ENCODE data around the gene FOXK1.
"Not testable (repeated sequence)": the region's sequence is repeated elsewhere in the genome, so short reads cannot be mapped to it uniquely, and the experiment has no call there.

FOXK1 gene

GRCh38 chr7:4797858-4798705, 116.0 kb downstream of the FOXK1 start:
- H3K36me3 ChIP-seq (ENCODE audit: insufficient read depth, low read length) = no peaks in the 10 kb centered on the region; the same call in 1 of the 2 replicates

GRCh38 chr7:4798706-4799235, 116.7 kb downstream of the FOXK1 start:
- H3K4me1 ChIP-seq (ENCODE audit: insufficient read depth, low read length) = no peaks in the 10 kb centered on the region; the same call in 1 of the 2 replicates
- H3K36me3 ChIP-seq (ENCODE audit: insufficient read depth, low read length) = no peaks in the 10 kb centered on the region; the same call in 1 of the 2 replicates
- H3K9me3 ChIP-seq (ENCODE audit: control insufficient read depth, insufficient read depth, low read length) = no peaks in the 10 kb centered on the region
- H3K9ac ChIP-seq (ENCODE audit: low read depth, low read length) = no peak overlapping the region

More at GRCh38 chr7:4797858-4798705, 116.0 kb downstream of the FOXK1 start:
- Histone ChIP-seq H3K9me3 (ENCODE audit: control insufficient read depth, insufficient read depth, low read length) (no peaks in the 10 kb centered on the region), H3K4me1 (ENCODE audit: insufficient read depth, low read length) (no peaks in the 10 kb centered on the region; the same call in 1 of the 2 replicates), H3K9ac (ENCODE audit: low read depth, low read length) (no peak overlapping the region)

GRCh38 chr7:4799508-4800268, 117.6 kb downstream of the FOXK1 start:
- Histone ChIP-seq H3K4me1 (ENCODE audit: insufficient read depth, low read length) (no peaks in the 10 kb centered on the region; the same call in 1 of the 2 replicates), H3K9ac (ENCODE audit: low read depth, low read length) (no peak overlapping the region), H3K36me3 (ENCODE audit: insufficient read depth, low read length) (no peaks in the 10 kb centered on the region; the same call in 1 of the 2 replicates), H3K9me3 (ENCODE audit: control insufficient read depth, insufficient read depth, low read length) (no peaks in the 10 kb centered on the region)

- Histone ChIP-seq H3K9me3 (ENCODE audit: control insufficient read depth, insufficient read depth, low read length) (no peaks in the 10 kb centered on the region), H3K36me3 (ENCODE audit: insufficient read depth, low read length) (no peaks in the 10 kb centered on the region; the same call in 1 of the 2 replicates), H3K9ac (ENCODE audit: low read depth, low read length) (no peak overlapping the region), H3K4me1 (ENCODE audit: insufficient read depth, low read length) (no peaks in the 10 kb centered on the region)
Observed at GRCh38 chr7:4800487-4800886, 118.4 kb downstream of the FOXK1 start.

GRCh38 chr7:4800926-4801838, 119.1 kb downstream of the FOXK1 start:
- H3K36me3 ChIP-seq (ENCODE audit: insufficient read depth, low read length) = no peaks in the 10 kb centered on the region; the same call in 1 of the 2 replicates
- no peak overlapping the region for H3K9ac ChIP-seq (ENCODE audit: low read depth, low read length)
- no peaks in the 10 kb centered on the region for H3K9me3 ChIP-seq (ENCODE audit: control insufficient read depth, insufficient read depth, low read length)
- H3K4me1 ChIP-seq (ENCODE audit: insufficient read depth, low read length) = no peaks in the 10 kb centered on the region

- Histone ChIP-seq H3K9me3 (ENCODE audit: control insufficient read depth, insufficient read depth, low read length) (no peaks in the 10 kb centered on the region), H3K36me3 (ENCODE audit: insufficient read depth, low read length) (no peaks in the 10 kb centered on the region), H3K9ac (ENCODE audit: low read depth, low read length) (no peak overlapping the region), H3K4me1 (ENCODE audit: insufficient read depth, low read length) (no peaks in the 10 kb centered on the region)
Observed at GRCh38 chr7:4801839-4802231, 119.7 kb downstream of the FOXK1 start.

GRCh38 chr7:4802577-4802976, 120.5 kb downstream of the FOXK1 start:
- H3K9ac ChIP-seq (ENCODE audit: low read depth, low read length); H3K36me3 ChIP-seq (ENCODE audit: insufficient read depth, low read length); H3K4me1 ChIP-seq (ENCODE audit: insufficient read depth, low read length); H3K9me3 ChIP-seq (ENCODE audit: control insufficient read depth, insufficient read depth, low read length): not testable (repeated sequence)

- H3K9me3 ChIP-seq (ENCODE audit: control insufficient read depth, insufficient read depth, low read length) = no peaks in the 10 kb centered on the region
- no peaks in the 10 kb centered on the region for H3K4me1 ChIP-seq (ENCODE audit: insufficient read depth, low read length)
- H3K9ac ChIP-seq (ENCODE audit: low read depth, low read length) = no peak overlapping the region
- H3K36me3 ChIP-seq (ENCODE audit: insufficient read depth, low read length) = no peaks in the 10 kb centered on the region
Observed at GRCh38 chr7:4803397-4804241, 121.5 kb downstream of the FOXK1 start.

- H3K9ac ChIP-seq (ENCODE audit: low read depth, low read length) = no peak overlapping the region
- no peaks in the 10 kb centered on the region for H3K4me1 ChIP-seq (ENCODE audit: insufficient read depth, low read length)
- no peaks in the 10 kb centered on the region for H3K36me3 ChIP-seq (ENCODE audit: insufficient read depth, low read length)
- no peaks in the 10 kb centered on the region for H3K9me3 ChIP-seq (ENCODE audit: control insufficient read depth, insufficient read depth, low read length)
Observed at GRCh38 chr7:4805110-4805983, 123.3 kb downstream of the FOXK1 start.

GRCh38 chr7:4805984-4806300, 123.8 kb downstream of the FOXK1 start:
- no peaks in the 10 kb centered on the region for H3K4me1 ChIP-seq (ENCODE audit: insufficient read depth, low read length)
- no peak overlapping the region for H3K9ac ChIP-seq (ENCODE audit: low read depth, low read length)
- H3K36me3 ChIP-seq (ENCODE audit: insufficient read depth, low read length) = no peaks in the 10 kb centered on the region
- no peaks in the 10 kb centered on the region for H3K9me3 ChIP-seq (ENCODE audit: control insufficient read depth, insufficient read depth, low read length)

- no peaks in the 10 kb centered on the region for H3K36me3 ChIP-seq (ENCODE audit: insufficient read depth, low read length)
- no peaks in the 10 kb centered on the region for H3K4me1 ChIP-seq (ENCODE audit: insufficient read depth, low read length)
- H3K9me3 ChIP-seq (ENCODE audit: control insufficient read depth, insufficient read depth, low read length) = no peaks in the 10 kb centered on the region
- no peak overlapping the region for H3K9ac ChIP-seq (ENCODE audit: low read depth, low read length)
Observed at GRCh38 chr7:4806983-4807597, 125.0 kb downstream of the FOXK1 start.

GRCh38 chr7:4807598-4808016, 125.5 kb downstream of the FOXK1 start:
- H3K4me1 ChIP-seq (ENCODE audit: insufficient read depth, low read length) = no peaks in the 10 kb centered on the region
- no peaks in the 10 kb centered on the region for H3K36me3 ChIP-seq (ENCODE audit: insufficient read depth, low read length)
- H3K9ac ChIP-seq (ENCODE audit: low read depth, low read length) = no peak overlapping the region
- no peaks in the 10 kb centered on the region for H3K9me3 ChIP-seq (ENCODE audit: control insufficient read depth, insufficient read depth, low read length)
